ENCODE results near the gene PRKACB.

Gene PRKACB

DNA sequence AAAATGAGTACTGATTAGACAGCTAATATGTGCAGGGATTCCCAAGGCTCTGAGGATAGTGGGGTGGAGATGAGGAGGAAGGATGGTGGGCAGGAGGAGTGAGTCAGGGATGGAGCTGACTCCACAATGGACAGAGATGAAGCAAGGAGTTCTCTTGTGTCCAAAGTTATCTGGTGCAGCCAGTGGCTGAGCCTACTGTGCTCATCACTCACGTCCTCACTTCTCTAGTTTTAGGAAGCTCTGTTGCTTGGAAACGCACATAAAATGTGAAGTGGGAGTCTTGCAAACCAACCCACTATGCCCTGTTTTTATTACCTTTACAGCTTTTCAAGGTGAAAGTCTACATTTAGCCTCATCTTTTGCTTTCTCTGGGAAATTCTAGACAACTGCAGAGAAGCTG lies 120.9 kb downstream of the PRKACB start:
- no peak for TF ChIP-seq CTCF (conservative IDR thresholded peaks at IDR 0.05; ENCODE audit: low read depth)
- ChIA-PET POLR2A (ENCODE audit: low non-redundant PET) (no interaction called here), CTCF (interaction anchor here (0.6 kb wide), 1 partner anchor 27 kb away, joined by 3 read pairs; no protein-coding TSS in a partner anchor)
- no peak for DNase-seq (ENCODE audit: low spot score)
- H3K27ac ChIP-seq, result no peak overlapping the region

- ChIA-PET CTCF (no interaction called here), POLR2A (ENCODE audit: low non-redundant PET) (no interaction called here)
- DNase-seq (ENCODE audit: low spot score), result no peak
- TF ChIP-seq CTCF (conservative IDR thresholded peaks at IDR 0.05; ENCODE audit: low read depth), result no peak
- H3K27ac ChIP-seq, result no peak overlapping the region
Observed at GRCh38 chr1:84265867-84266266, 121.8 kb downstream of the PRKACB start.

DNA sequence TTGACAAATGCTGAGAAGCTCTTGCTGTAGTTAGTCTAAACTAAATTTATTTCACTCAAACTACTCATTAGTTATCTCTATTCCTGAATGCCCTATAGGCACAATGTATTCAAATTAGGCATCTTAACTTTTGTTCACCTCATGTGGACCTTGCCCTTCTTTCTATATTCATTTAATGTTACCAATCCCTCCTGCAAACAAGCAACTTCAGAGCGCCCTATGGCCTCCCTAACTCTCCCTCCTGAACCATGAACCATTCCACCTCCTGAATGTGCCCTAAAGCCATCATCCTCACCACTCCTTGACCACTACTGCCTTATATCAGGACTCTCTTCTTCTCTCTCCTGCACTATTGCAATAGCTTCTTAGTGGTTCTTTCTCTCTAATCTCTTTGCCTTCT lies 122.7 kb downstream of the PRKACB start:
- ChIA-PET CTCF (no interaction called here), POLR2A (ENCODE audit: low non-redundant PET) (no interaction called here)
- no peak overlapping the region for H3K27ac ChIP-seq
- no peak for DNase-seq (ENCODE audit: low spot score)
- no peak for TF ChIP-seq CTCF (conservative IDR thresholded peaks at IDR 0.05; ENCODE audit: low read depth)

DNA sequence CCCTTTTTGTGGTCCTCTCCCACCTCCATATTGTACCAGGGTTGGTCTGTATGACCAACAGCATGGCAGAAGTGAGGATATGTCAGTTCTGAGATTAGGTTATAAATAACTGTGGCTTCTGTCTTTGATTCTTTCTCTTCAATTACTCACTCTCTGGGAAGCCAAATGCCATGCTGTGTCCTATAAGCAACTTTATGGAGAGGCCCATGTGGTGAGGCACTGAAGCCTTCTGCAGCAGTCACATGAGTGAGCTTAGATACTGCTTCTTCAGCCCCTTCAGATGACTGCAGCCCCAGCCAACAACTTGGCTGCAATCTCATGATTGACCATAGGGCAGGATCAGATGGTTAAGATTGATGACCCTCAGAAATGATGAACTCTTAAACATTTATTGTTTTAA lies 123.4 kb downstream of the PRKACB start:
- POLR2A ChIA-PET (ENCODE audit: low non-redundant PET), result no interaction called here
- CTCF ChIA-PET, result no interaction called here
- DNase-seq (ENCODE audit: low spot score), result no peak
- H3K27ac ChIP-seq, result no peak overlapping the region
- no peak for TF ChIP-seq CTCF (conservative IDR thresholded peaks at IDR 0.05; ENCODE audit: low read depth)

DNA sequence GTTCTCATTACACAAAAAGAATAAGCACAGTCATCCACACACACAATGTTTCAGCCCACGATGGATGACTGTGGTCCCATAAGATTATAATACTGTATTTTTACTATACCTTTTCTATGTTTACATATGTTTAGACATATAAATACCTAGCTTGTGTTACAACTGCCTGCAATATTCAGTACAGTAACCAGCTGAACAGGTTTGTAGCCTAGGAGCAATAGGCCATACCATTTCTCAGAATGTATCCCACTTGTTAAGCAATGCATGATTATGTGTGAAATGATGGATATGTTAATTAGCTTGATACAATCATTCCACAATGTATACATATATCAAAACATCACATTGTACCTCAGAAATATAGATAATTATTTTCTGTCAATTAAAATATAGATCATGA lies 124.3 kb downstream of the PRKACB start:
- POLR2A ChIA-PET (ENCODE audit: low non-redundant PET), result no interaction called here
- CTCF ChIA-PET, result interaction anchor here (0.6 kb wide), 1 partner anchor 93 kb away, joined by 3 read pairs; no protein-coding TSS in a partner anchor
- no peak for DNase-seq (ENCODE audit: low spot score)
- H3K27ac ChIP-seq, result no peak overlapping the region
- TF ChIP-seq CTCF (conservative IDR thresholded peaks at IDR 0.05; ENCODE audit: low read depth), result no peak

DNA sequence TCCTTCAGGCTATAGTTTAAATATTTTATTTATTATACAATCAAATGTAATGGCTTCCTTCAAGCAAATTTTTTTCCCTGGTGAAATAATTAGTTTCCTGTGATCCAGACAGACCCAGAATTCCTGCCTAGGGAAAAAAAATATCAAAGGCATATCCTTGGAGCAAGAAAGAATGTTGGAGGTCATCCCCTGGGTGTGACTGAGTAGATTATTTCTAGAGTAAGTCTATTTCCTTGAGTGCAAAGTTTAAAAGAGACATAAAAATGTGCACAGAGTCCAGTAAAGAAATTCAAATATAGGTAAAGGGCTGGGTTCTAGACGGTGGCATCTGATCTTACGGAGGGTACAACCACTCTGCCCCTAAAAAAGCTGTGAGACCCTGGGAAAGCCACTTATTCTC lies 125.2 kb downstream of the PRKACB start:
- CTCF ChIA-PET, result no interaction called here
- H3K27ac ChIP-seq, result no peak overlapping the region
- DNase-seq (ENCODE audit: low spot score), result no peak
- no peak for TF ChIP-seq CTCF (conservative IDR thresholded peaks at IDR 0.05; ENCODE audit: low read depth)
- POLR2A ChIA-PET (ENCODE audit: low non-redundant PET), result no interaction called here

Measured in RWPE1 (cell line).